Fibroblast of lung (primary cell): ENCODE measurements around the gene TCFL5. TPM values are rescaled to one million over a fixed set of nuclear protein-coding genes. Genes with fewer than 3 reads are reported as not detected.

Experiments used
- DNase-seq, 2 donors: peaks; one replicate each; pipeline versions ENCODE4 v3.0.0 to v3.0.0-alpha.2; 2010; ENCODE audit warnings: low read depth in 2 of 2
- H2AFZ ChIP-seq: 2 replicates; pipeline ENCODE4 v1.5.1; 2012; ENCODE audit warnings: low read length, control low read depth, inconsistent platforms
- H3K27ac ChIP-seq: 2 replicates; pipeline ENCODE4 v1.5.1; 2011; ENCODE audit warnings: low read length, control low read depth; ENCODE audit not compliant: insufficient read depth
- H3K27me3 ChIP-seq: 2 replicates; pipeline ENCODE4 v1.5.1; 2011; ENCODE audit warnings: mild to moderate bottlenecking, low read length; ENCODE audit not compliant: control insufficient read depth, insufficient read depth
- H3K36me3 ChIP-seq: 2 replicates; pipeline ENCODE4 v1.5.1; 2011; ENCODE audit warnings: low read length; ENCODE audit not compliant: control insufficient read depth, insufficient read depth
- H3K4me1 ChIP-seq: 2 replicates; pipeline ENCODE4 v1.5.1; 2011; ENCODE audit warnings: low read length; ENCODE audit not compliant: control insufficient read depth, insufficient read depth; ENCODE audit errors: extremely low read depth
- H3K4me2 ChIP-seq: 2 replicates; pipeline ENCODE4 v1.5.1; 2011; ENCODE audit warnings: low read length, control low read depth; ENCODE audit not compliant: insufficient read depth; ENCODE audit errors: extremely low read depth
- H3K4me3 ChIP-seq, 4 experiments: fragments of 200-600 bp in 1 of 4; sonication (generic) in 1 of 4; replicated peaks in 1 of 4; 2 replicates each; pipeline ENCODE4 v1.5.1; 2011 to 2016; ENCODE audit warnings: low read length in 4 of 4, low read depth in 3 of 4, mild to moderate bottlenecking in 3 of 4, control low read depth in 2 of 4, inconsistent platforms in 1 of 4, mixed read lengths in 1 of 4; ENCODE audit not compliant: insufficient read depth in 1 of 4; ENCODE audit errors: control extremely low read depth in 1 of 4
- H3K79me2 ChIP-seq: 2 replicates; pipeline ENCODE4 v1.5.1; 2012; ENCODE audit warnings: mild to moderate bottlenecking, low read length, inconsistent platforms; ENCODE audit not compliant: control insufficient read depth, insufficient read depth
- H3K9ac ChIP-seq: 2 replicates; pipeline ENCODE4 v1.5.1; 2011; ENCODE audit warnings: mild to moderate bottlenecking, low read length, control low read depth; ENCODE audit not compliant: insufficient read depth
- H3K9me3 ChIP-seq: 2 replicates; pipeline ENCODE4 v1.5.1; 2012; ENCODE audit warnings: low read depth, low read length; ENCODE audit not compliant: control insufficient read depth, insufficient read depth
- H4K20me1 ChIP-seq: 2 replicates; pipeline ENCODE4 v1.5.1; 2011; ENCODE audit warnings: low read length; ENCODE audit not compliant: control insufficient read depth, insufficient read depth; ENCODE audit errors: extremely low read depth
- CTCF ChIP-seq, 2 donors: IDR thresholded peaks in 1 of 2; conservative IDR thresholded peaks in 1 of 2; 1 replicate in 1 of 2; 2 replicates in 1 of 2; pipeline ENCODE4 v1.5.1; 2011 to 2012; ENCODE audit warnings: low read length in 2 of 2, control low read depth in 1 of 2, inconsistent platforms in 1 of 2, low read depth in 1 of 2, mild to moderate bottlenecking in 1 of 2
- EZH2 ChIP-seq: IDR thresholded peaks from 2 replicates; pipeline ENCODE4 v1.5.1; 2012; ENCODE audit warnings: low read length, control low read depth, mild to moderate bottlenecking; ENCODE audit errors: missing control alignments
- polyA plus RNA-seq, 2 donors: library from polyadenylated mRNA; depleted of rRNA in 1 of 2; stranded (reverse) in 1 of 2; unstranded in 1 of 2; fragments of >200 nt; gene quantifications; 2 replicates each; pipeline ENCODE4 v1.2.1, GENCODE V29; 2011 to 2012; ENCODE audit warnings: missing spikeins in 1 of 2
- total RNA-seq: library from RNA; depleted of rRNA; stranded (reverse); fragments of >200 nt; gene quantifications from 2 replicates; pipeline ENCODE4 v1.2.1, GENCODE V29; 2014

TCFL5 gene
- total and polyA plus RNA-seq, 2 donors (not counting 1 experiment from before 2014, with no cell fraction given) = 9.8 to 13.7 TPM

GRCh38 chr20:62825333-62825985 lies 36.2 kb downstream of the TCFL5 start:
- Histone ChIP-seq H3K4me2 (no peak overlapping the region), H3K9me3 (no peaks in the 10 kb centered on the region)
- TF ChIP-seq EZH2 = no peak
- no peak for TF ChIP-seq CTCF (conservative IDR thresholded peaks at IDR 0.05 in 1 of 2, IDR thresholded peaks at IDR 0.05 in 1 of 2; ENCODE audit: low read depth in 1 of 2, low read length in 2 of 2)

GRCh38 chr20:62824476-62825332 lies 36.9 kb downstream of the TCFL5 start:
- Histone ChIP-seq H2AFZ (no peak overlapping the region), H3K4me2 (peak overlapping the region; percentile 68), H3K9me3 (no peaks in the 10 kb centered on the region), H3K4me3 (peak overlapping the region in 1 of 4 experiments; percentile 25), H4K20me1 (no peaks in the 10 kb centered on the region), H3K9ac (no peak overlapping the region), H3K79me2 (no peaks in the 10 kb centered on the region), H3K36me3 (no peaks in the 10 kb centered on the region), H3K27ac (no peak overlapping the region), H3K4me1 (no peaks in the 10 kb centered on the region), H3K27me3 (no peaks in the 10 kb centered on the region)
- peak; percentile 32 to 52 for DNase-seq
- TF ChIP-seq EZH2 = no peak

More at GRCh38 chr20:62825333-62825985, 36.2 kb downstream of the TCFL5 start:
- H3K27me3 ChIP-seq = no peaks in the 10 kb centered on the region
- H3K36me3 ChIP-seq = no peaks in the 10 kb centered on the region
- no peak overlapping the region for H3K9ac ChIP-seq
- H3K4me1 ChIP-seq = no peaks in the 10 kb centered on the region
- H3K27ac ChIP-seq = no peak overlapping the region
- H2AFZ ChIP-seq = no peak overlapping the region
- H3K4me3 ChIP-seq = no peak overlapping the region
- no peaks in the 10 kb centered on the region for H3K79me2 ChIP-seq
- DNase-seq = no peak
- H4K20me1 ChIP-seq = no peaks in the 10 kb centered on the region

GRCh38 chr20:62823688-62824475 lies 37.7 kb downstream of the TCFL5 start:
- H3K27me3 ChIP-seq = no peaks in the 10 kb centered on the region
- H3K9me3 ChIP-seq = no peaks in the 10 kb centered on the region
- TF ChIP-seq CTCF (conservative IDR thresholded peaks at IDR 0.05 in 1 of 2, IDR thresholded peaks at IDR 0.05 in 1 of 2; ENCODE audit: low read depth in 1 of 2, low read length in 2 of 2) = no peak
- TF ChIP-seq EZH2 = no peak
- no peak for DNase-seq
- no peak overlapping the region for H3K27ac ChIP-seq
- peaks cover 8% of the 10 kb centered on the region for H3K4me1 ChIP-seq
- no peaks in the 10 kb centered on the region for H4K20me1 ChIP-seq
- no peaks in the 10 kb centered on the region for H3K36me3 ChIP-seq
- H3K9ac ChIP-seq = no peak overlapping the region
- H3K4me2 ChIP-seq = no peak overlapping the region
- no peak overlapping the region for H3K4me3 ChIP-seq
- H3K79me2 ChIP-seq = no peaks in the 10 kb centered on the region
- no peak overlapping the region for H2AFZ ChIP-seq
